HCT116 (cell line): ENCODE data around the gene DPRX. TPM values are rescaled to one million over a fixed set of nuclear protein-coding genes. Genes with fewer than 3 reads are reported as not detected.

ENCODE experiments used
- ATAC-seq: fragments of 200-7000 bp; cut with Tn5 transposase; 2 replicates; pipeline ENCODE4 v1.9.1; 2020; ENCODE audit warnings: mild to moderate bottlenecking, moderate library complexity
- BruUV-seq: library from RNA; stranded (reverse); fragments of 400-500 nt; replicated peaks from 2 replicates; lab custom pipeline; 2021; lab: Mats Ljungman, UMichigan
- CTCF ChIA-PET: fragments of 300-600 bp; sonication (Branson Sonifier 250); formaldehyde crosslinking; loops from one replicate; lab custom pipeline; 2021; ENCODE audit warnings: antibody characterized with exemption; lab: Charles Lee
- POLR2A ChIA-PET: fragments of 300-600, 350-600 bp; sonication (Branson Sonifier 250); formaldehyde crosslinking; loops from one replicate; lab custom pipeline; 2021; ENCODE audit warnings: antibody characterized with exemption; lab: Charles Lee
- RAD21 ChIA-PET, 2 experiments: fragments of 300-600 bp; sonication (Branson Sonifier 250); formaldehyde crosslinking; loops; one replicate each; lab custom pipeline; 2023; ENCODE audit warnings: low total read pairs in 2 of 2; ENCODE audit not compliant: uncharacterized antibody in 2 of 2, unreplicated experiment in 2 of 2, low non-redundant PET in 1 of 2; lab: Charles Lee
- DNase-seq: peaks from one replicate; pipeline ENCODE4 v3.0.0-alpha.2; 2010; ENCODE audit warnings: low read depth, low spot score
- H2AFZ ChIP-seq: fragments of 200-600 bp; shearing (Covaris generic), sonication (generic); 2 replicates; pipeline ENCODE4 v1.6.1; 2017; ENCODE audit warnings: low read depth, mixed run types, mixed read lengths, antibody characterized with exemption, low read length; ENCODE audit not compliant: poor library complexity, severe bottlenecking
- H3K27ac ChIP-seq: 2 replicates; pipeline ENCODE4 v1.5.1; 2012; ENCODE audit warnings: low read depth, low read length
- H3K27me3 ChIP-seq: fragments of 200-600 bp; sonication (generic); 2 replicates; pipeline ENCODE4 v1.6.1; 2016; ENCODE audit warnings: mixed run types, low read length, mixed read lengths; ENCODE audit not compliant: insufficient read depth
- H3K36me3 ChIP-seq, 2 experiments: fragments of 200-500 bp in 1 of 2; fragments of 200-600 bp in 1 of 2; sonication (Bioruptor generic) in 1 of 2; sonication (generic) in 1 of 2; 2 replicates each; pipeline versions ENCODE4 v1.5.1 to v1.6.1; 2014 to 2016; ENCODE audit warnings: low read length in 2 of 2, inconsistent platforms in 1 of 2, mixed read lengths in 1 of 2, mixed run types in 1 of 2; ENCODE audit not compliant: insufficient read depth in 2 of 2, control insufficient read depth in 1 of 2
- H3K4me1 ChIP-seq, 2 experiments: fragments of 200-600 bp in 1 of 2; sonication (generic) in 1 of 2; 2 replicates each; pipeline versions ENCODE4 v1.5.1 to v1.6.1; 2012 to 2017; ENCODE audit warnings: low read length in 2 of 2, inconsistent platforms in 1 of 2, mild to moderate bottlenecking in 1 of 2, mixed read lengths in 1 of 2, mixed run types in 1 of 2, moderate library complexity in 1 of 2; ENCODE audit not compliant: insufficient read depth in 2 of 2, control insufficient read depth in 1 of 2
- H3K4me2 ChIP-seq: fragments of 200-600 bp; sonication (generic); 2 replicates; pipeline ENCODE4 v1.6.1; 2017; ENCODE audit warnings: mixed run types, low read length, mixed read lengths
- H3K4me3 ChIP-seq, 2 experiments: fragments of 200-600 bp in 1 of 2; sonication (generic) in 1 of 2; replicated peaks in 1 of 2; 2 replicates each; pipeline ENCODE4 v1.5.1; 2011 to 2016; ENCODE audit warnings: low read length in 2 of 2, control low read depth in 1 of 2, low read depth in 1 of 2, mild to moderate bottlenecking in 1 of 2, mixed read lengths in 1 of 2, mixed run types in 1 of 2
- H3K79me2 ChIP-seq: fragments of 200-600 bp; sonication (generic); 2 replicates; pipeline ENCODE4 v1.6.1; 2017; ENCODE audit warnings: mild to moderate bottlenecking, mixed run types, low read length, moderate library complexity, mixed read lengths; ENCODE audit not compliant: insufficient read depth
- H3K9ac ChIP-seq: fragments of 200-600 bp; sonication (generic); 2 replicates; pipeline ENCODE4 v1.6.1; 2016; ENCODE audit warnings: low read length, mixed read lengths
- H3K9me2 ChIP-seq: fragments of 200-600 bp; sonication (generic), shearing (Covaris generic); 2 replicates; pipeline ENCODE4 v1.6.1; 2017; ENCODE audit warnings: mixed run types, mild to moderate bottlenecking, moderate library complexity; ENCODE audit not compliant: insufficient read depth
- H3K9me3 ChIP-seq, 2 experiments: fragments of 200-500 bp in 1 of 2; fragments of 200-600 bp in 1 of 2; sonication (Bioruptor generic) in 1 of 2; sonication (generic) in 1 of 2; 2 replicates each; pipeline ENCODE4 v1.6.1; 2014 to 2017; ENCODE audit warnings: low read length in 2 of 2, mixed read lengths in 2 of 2, inconsistent platforms in 1 of 2, low read depth in 1 of 2, mild to moderate bottlenecking in 1 of 2, mixed run types in 1 of 2, moderate library complexity in 1 of 2; ENCODE audit not compliant: control insufficient read depth in 1 of 2, insufficient read depth in 1 of 2
- H4K20me1 ChIP-seq: fragments of 200-600 bp; sonication (generic), shearing (Covaris generic); 2 replicates; pipeline ENCODE4 v1.6.1; 2017; ENCODE audit warnings: mixed run types, mild to moderate bottlenecking, moderate library complexity; ENCODE audit not compliant: insufficient read depth
- CBX3 ChIP-seq: IDR thresholded peaks from 2 replicates; pipeline ENCODE4 v1.6.1; 2012; ENCODE audit warnings: low read depth
- CEBPB ChIP-seq: IDR thresholded peaks from 2 replicates; pipeline ENCODE4 v1.6.1; 2012; ENCODE audit warnings: low read depth
- CTCF ChIP-seq, 3 experiments: fragments of 200-600 bp in 1 of 3; sonication (generic) in 1 of 3; IDR thresholded peaks in 2 of 3; conservative IDR thresholded peaks in 1 of 3; 2 replicates each; pipeline ENCODE4 v1.5.1; 2012 to 2017; ENCODE audit warnings: low read depth in 2 of 3, low read length in 2 of 3, antibody characterized with exemption in 1 of 3, borderline replicate concordance in 1 of 3, control low read depth in 1 of 3, mild to moderate bottlenecking in 1 of 3, mixed read lengths in 1 of 3, mixed run types in 1 of 3, moderate library complexity in 1 of 3; ENCODE audit not compliant: insufficient read depth in 1 of 3
- EGR1 ChIP-seq: IDR thresholded peaks from 2 replicates; pipeline ENCODE4 v1.6.1; 2012; ENCODE audit warnings: low read depth
- ELF1 ChIP-seq: IDR thresholded peaks from 2 replicates; pipeline ENCODE4 v1.6.1; 2012; ENCODE audit warnings: low read depth, borderline replicate concordance
- EZH2 ChIP-seq: fragments of 200-600 bp; sonication (generic); IDR thresholded peaks from 2 replicates; pipeline ENCODE4 v1.6.1; 2017; ENCODE audit warnings: antibody characterized with exemption, mixed run types
- EZH2phosphoT487 ChIP-seq: fragments of 200-600 bp; IDR thresholded peaks from 2 replicates; pipeline ENCODE4 v1.6.1; 2018; ENCODE audit warnings: antibody characterized with exemption, borderline replicate concordance
- JUND ChIP-seq: IDR thresholded peaks from 2 replicates; pipeline ENCODE4 v1.6.1; 2012
- MAX ChIP-seq: IDR thresholded peaks from 2 replicates; pipeline ENCODE4 v1.6.1; 2012
- POLR2AphosphoS5 ChIP-seq: IDR thresholded peaks from 2 replicates; pipeline ENCODE4 v1.6.1; 2011; ENCODE audit warnings: mild to moderate bottlenecking, low read depth, low read length, moderate library complexity
- SIN3A ChIP-seq: IDR thresholded peaks from 2 replicates; pipeline ENCODE4 v1.6.1; 2012; ENCODE audit warnings: low read depth
- SP1 ChIP-seq: IDR thresholded peaks from 2 replicates; pipeline ENCODE4 v1.6.1; 2012; ENCODE audit warnings: low read depth
- SRF ChIP-seq: IDR thresholded peaks from 2 replicates; pipeline ENCODE4 v1.6.1; 2012; ENCODE audit warnings: low read depth
- TCF7L2 ChIP-seq: IDR thresholded peaks from 2 replicates; pipeline ENCODE4 v1.7.0; 2011; ENCODE audit warnings: borderline replicate concordance, inconsistent platforms; ENCODE audit not compliant: insufficient read depth, insufficient read length; ENCODE audit errors: extremely low read depth
- YY1 ChIP-seq: IDR thresholded peaks from 2 replicates; pipeline ENCODE4 v1.6.1; 2011; ENCODE audit warnings: low read length, low read depth, moderate library complexity, mild to moderate bottlenecking; ENCODE audit not compliant: insufficient replicate concordance; ENCODE audit errors: extremely low read depth
- ZFX ChIP-seq: fragments of 450-650 bp; IDR thresholded peaks from 2 replicates; pipeline ENCODE4 v1.6.1; 2017
- ZNF274 ChIP-seq: fragments of 200-500 bp; sonication (Bioruptor generic); IDR thresholded peaks from 2 replicates; pipeline ENCODE4 v1.6.1; 2014; ENCODE audit warnings: mild to moderate bottlenecking, low read depth, low read length, inconsistent platforms
- intact Hi-C: fragments of 100-400 bp; cut with micrococcal nuclease; formaldehyde crosslinking; loops from 2 replicates; pipeline ENCODE4 v1.10.0; 2022
- total RNA-seq: library from RNA; stranded (reverse); gene quantifications from one replicate; pipeline ENCODE4 v1.2.1, GENCODE V29; 2021; ENCODE audit not compliant: unreplicated experiment
- TF ChIP-seq, protein P1 (sequence below): IDR thresholded peaks from 2 replicates; pipeline ENCODE4 v1.6.1; 2012
- TF ChIP-seq, protein P2 (sequence below): IDR thresholded peaks from 2 replicates; pipeline ENCODE4 v1.6.1; 2011; ENCODE audit warnings: mild to moderate bottlenecking, low read length, moderate library complexity; ENCODE audit not compliant: insufficient replicate concordance; ENCODE audit errors: extremely low read depth

Gene DPRX
- total RNA-seq, 1 experiment from 2014 or later, result not detected

GRCh38 chr19:53657778-53658177 is 26.0 kb downstream of the DPRX start:
- CTCF ChIA-PET, result no interaction called here
- H3K9me2 ChIP-seq, result no peaks in the 10 kb centered on the region
- no peaks in the 10 kb centered on the region for H4K20me1 ChIP-seq
- RAD21 ChIA-PET, result no interaction called here
- no peak overlapping the region for H3K27ac ChIP-seq
- H2AFZ ChIP-seq, result no peak overlapping the region
- no peaks in the 10 kb centered on the region for H3K27me3 ChIP-seq
- H3K4me3 ChIP-seq, result no peak overlapping the region
- no peaks in the 10 kb centered on the region for H3K79me2 ChIP-seq
- peaks cover 6 to 23% of the 10 kb centered on the region in 2 experiments; a peak in 3 of 4 replicates for H3K9me3 ChIP-seq
- no peak for TF ChIP-seq SRF
- no peak for TF ChIP-seq SIN3A
- no peak for TF ChIP-seq YY1
- TF ChIP-seq CBX3, result no peak
- TF ChIP-seq TCF7L2, result no peak
- TF ChIP-seq EZH2, result no peak
- no peak for TF ChIP-seq ZNF274
- no peak for TF ChIP-seq EZH2phosphoT487
- TF ChIP-seq EGR1, result no peak
- no peak for TF ChIP-seq ZFX
- TF ChIP-seq CTCF (IDR thresholded peaks at IDR 0.05 in 2 of 3, conservative IDR thresholded peaks at IDR 0.05 in 1 of 3; ENCODE audit: borderline replicate concordance in 1 of 3, insufficient read depth in 1 of 3, low read depth in 2 of 3, low read length in 2 of 3), result no peak
- TF ChIP-seq POLR2AphosphoS5, result no peak
- no peak for TF ChIP-seq MAX
- TF ChIP-seq, protein P1, sequence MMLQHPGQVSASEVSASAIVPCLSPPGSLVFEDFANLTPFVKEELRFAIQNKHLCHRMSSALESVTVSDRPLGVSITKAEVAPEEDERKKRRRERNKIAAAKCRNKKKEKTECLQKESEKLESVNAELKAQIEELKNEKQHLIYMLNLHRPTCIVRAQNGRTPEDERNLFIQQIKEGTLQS, result no peak
- TF ChIP-seq SP1, result no peak
- no peak for TF ChIP-seq JUND
- TF ChIP-seq ELF1, result no peak
- TF ChIP-seq, protein P2, sequence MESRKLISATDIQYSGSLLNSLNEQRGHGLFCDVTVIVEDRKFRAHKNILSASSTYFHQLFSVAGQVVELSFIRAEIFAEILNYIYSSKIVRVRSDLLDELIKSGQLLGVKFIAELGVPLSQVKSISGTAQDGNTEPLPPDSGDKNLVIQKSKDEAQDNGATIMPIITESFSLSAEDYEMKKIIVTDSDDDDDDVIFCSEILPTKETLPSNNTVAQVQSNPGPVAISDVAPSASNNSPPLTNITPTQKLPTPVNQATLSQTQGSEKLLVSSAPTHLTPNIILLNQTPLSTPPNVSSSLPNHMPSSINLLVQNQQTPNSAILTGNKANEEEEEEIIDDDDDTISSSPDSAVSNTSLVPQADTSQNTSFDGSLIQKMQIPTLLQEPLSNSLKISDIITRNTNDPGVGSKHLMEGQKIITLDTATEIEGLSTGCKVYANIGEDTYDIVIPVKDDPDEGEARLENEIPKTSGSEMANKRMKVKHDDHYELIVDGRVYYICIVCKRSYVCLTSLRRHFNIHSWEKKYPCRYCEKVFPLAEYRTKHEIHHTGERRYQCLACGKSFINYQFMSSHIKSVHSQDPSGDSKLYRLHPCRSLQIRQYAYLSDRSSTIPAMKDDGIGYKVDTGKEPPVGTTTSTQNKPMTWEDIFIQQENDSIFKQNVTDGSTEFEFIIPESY, result no peak
- no peak for TF ChIP-seq CEBPB
- ATAC-seq (no peak), DNase-seq (no peak)
- no peak overlapping the region for H3K9ac ChIP-seq
- H3K4me2 ChIP-seq, result no peak overlapping the region
- no TSS peak for BruUV-seq
- H3K36me3 ChIP-seq, result no peaks in the 10 kb centered on the region
- intact Hi-C loops, result loop anchor here (10.0 kb wide), 1 partner anchor 203 kb away; no protein-coding TSS in a partner anchor
- H3K4me1 ChIP-seq, result no peaks in the 10 kb centered on the region
- POLR2A ChIA-PET, result no interaction called here
